K562 (cell line): ENCODE data around the gene NEK1. TPM values are rescaled to one million over a fixed set of nuclear protein-coding genes. Genes with fewer than 3 reads are reported as not detected.
A peak's percentile ranks its signal among the peaks of the same experiment; 100 is the strongest.

Experiments used
- ADNP ChIP-seq: fragments of 200-800 bp; sonication (Bioruptor generic); IDR thresholded peaks from 2 replicates; pipeline ENCODE4 v1.6.1; 2016; ENCODE audit warnings: missing genetic modification characterization, missing compliant biosample characterization
- BRD9 ChIP-seq: fragments of 450-650 bp; IDR thresholded peaks from 2 replicates; pipeline ENCODE4 v1.6.1; 2018; ENCODE audit warnings: low read depth; ENCODE audit not compliant: partially characterized antibody
- CHCHD3 ChIP-seq: fragments of 250-450 bp; sonication (Bioruptor Pico); IDR thresholded peaks from 2 replicates; pipeline ENCODE4 v2.1.2; 2022; ENCODE audit warnings: mild to moderate bottlenecking
- CREB1 ChIP-seq, 2 experiments: sonication (generic) in 1 of 2; formaldehyde crosslinking in 1 of 2; IDR thresholded peaks; 2 replicates each; pipeline versions ENCODE4 v1.6.1 to v1.8.0; 2012 to 2022; ENCODE audit warnings: inconsistent platforms in 1 of 2, mild to moderate bottlenecking in 1 of 2, missing genetic modification reagents in 1 of 2, moderate library complexity in 1 of 2
- DMBX1 ChIP-seq: fragments of 250-450 bp; sonication (Bioruptor Pico); IDR thresholded peaks from 2 replicates; pipeline ENCODE4 v1.8.0; 2022; ENCODE audit warnings: inconsistent platforms, mild to moderate bottlenecking, moderate library complexity, borderline replicate concordance
- FOXM1 ChIP-seq, 2 experiments: fragments of 450-650 bp in 1 of 2; sonication (generic) in 1 of 2; formaldehyde crosslinking in 1 of 2; IDR thresholded peaks; 2 replicates each; pipeline versions ENCODE4 v1.6.1 to v1.9.0; 2017 to 2022; ENCODE audit warnings: low read depth in 2 of 2, mild to moderate bottlenecking in 2 of 2, missing genetic modification reagents in 1 of 2, moderate library complexity in 1 of 2
- GTF2A2 ChIP-seq: IDR thresholded peaks from 2 replicates; pipeline ENCODE4 v1.6.1; 2016; ENCODE audit warnings: mild to moderate bottlenecking, missing genetic modification characterization, missing compliant biosample characterization
- HDAC1 ChIP-seq, 2 experiments: fragments of 450-650 bp; IDR thresholded peaks; 2 replicates each; pipeline ENCODE4 v1.6.1; 2016 to 2017; ENCODE audit warnings: inconsistent platforms in 1 of 2, mild to moderate bottlenecking in 1 of 2, moderate library complexity in 1 of 2
- MBD2 ChIP-seq: sonication (generic); IDR thresholded peaks from 2 replicates; pipeline ENCODE4 v1.6.1; 2016; ENCODE audit warnings: low read depth, borderline replicate concordance
- NBN ChIP-seq: fragments of 450-650 bp; IDR thresholded peaks from 2 replicates; pipeline ENCODE4 v1.6.1; 2016; ENCODE audit warnings: low read depth, mild to moderate bottlenecking
- NFRKB ChIP-seq: fragments of 450-650 bp; IDR thresholded peaks from 2 replicates; pipeline ENCODE4 v1.6.1; 2016; ENCODE audit warnings: low read depth
- PCBP1 ChIP-seq: fragments of 200-400 bp; formaldehyde crosslinking; IDR thresholded peaks from 2 replicates; pipeline ENCODE4 v1.6.1; 2018; ENCODE audit warnings: mild to moderate bottlenecking, low read depth, low read length; ENCODE audit not compliant: poor library complexity, severe bottlenecking
- RCOR1 ChIP-seq, 2 experiments: IDR thresholded peaks; 2 replicates each; pipeline ENCODE4 v1.6.1; 2012; ENCODE audit warnings: low read depth in 2 of 2, low read length in 2 of 2, borderline replicate concordance in 1 of 2, improper control_type of control experiment in 1 of 2
- TBP ChIP-seq: optimal IDR thresholded peaks from 2 replicates; pipeline ENCODE3; 2011; ENCODE audit warnings: low read depth, low read length, improper control_type of control experiment
- ZBTB11 ChIP-seq, 3 experiments: fragments of 200-800 bp in 1 of 3; fragments of 250-450 bp in 1 of 3; fragments of 450-650 bp in 1 of 3; sonication (Bioruptor Pico) in 1 of 3; sonication (Bioruptor generic) in 1 of 3; formaldehyde crosslinking in 1 of 3; IDR thresholded peaks; 2 replicates each; pipeline versions ENCODE4 v1.6.1 to v1.8.0; 2016 to 2022; ENCODE audit warnings: mild to moderate bottlenecking in 2 of 3, missing genetic modification characterization in 2 of 3, missing compliant biosample characterization in 1 of 3, moderate library complexity in 1 of 3
- ZMIZ1 ChIP-seq, 2 experiments: fragments of 150-350 bp in 1 of 2; IDR thresholded peaks; 2 replicates each; pipeline ENCODE4 v1.6.1; 2012 to 2016; ENCODE audit warnings: low read depth in 2 of 2, low read length in 2 of 2, mild to moderate bottlenecking in 1 of 2, moderate library complexity in 1 of 2
- ZNF175 ChIP-seq: fragments of 200-800 bp; sonication (Bioruptor generic); IDR thresholded peaks from 2 replicates; pipeline ENCODE4 v1.6.1; 2016; ENCODE audit warnings: low read depth, mild to moderate bottlenecking, missing genetic modification characterization, missing compliant biosample characterization
- ZNF316 ChIP-seq: fragments of 450-650 bp; IDR thresholded peaks from 2 replicates; pipeline ENCODE4 v1.6.1; 2016
- ZNF668 ChIP-seq: fragments of 250-450 bp; sonication (Bioruptor Pico); IDR thresholded peaks from 2 replicates; pipeline ENCODE4 v1.8.0; 2022; ENCODE audit warnings: mild to moderate bottlenecking, inconsistent platforms
- polyA plus RNA-seq, 8 experiments: library from polyadenylated mRNA; depleted of rRNA in 4 of 8; stranded (reverse) in 5 of 8; unstranded in 3 of 8; fragments of >200 nt; fragmentation: Nextera tagmentation in 2 of 8; fragmentation: Illumina TruSeq in 1 of 8; extraction: Ambion mirVana in 2 of 8; extraction: Trizol in 1 of 8; gene quantifications; 2 replicates each; pipeline versions ENCODE4 v1.2.1 to v1.2.3, GENCODE V29; 2011 to 2014; ENCODE audit warnings: inconsistent platforms in 1 of 8, missing spikeins in 1 of 8
- total RNA-seq, 7 experiments: library from RNA; depleted of rRNA in 6 of 7; stranded (reverse); fragments of >200 nt in 6 of 7; fragmentation: Illumina TruSeq in 2 of 7; extraction: Trizol in 2 of 7; gene quantifications; 2 replicates each; pipeline versions ENCODE4 v1.2.1 to v1.2.3, GENCODE V29; 2011 to 2021; ENCODE audit warnings: low replicate concordance in 1 of 7

Gene NEK1
- total and polyA plus RNA-seq, 9 of the 15 experiments (the other 6 are each of a cell fraction or from before 2014, with no cell fraction given), result 6.2 to 15.7 (median 10.3) TPM

GRCh38 chr4:169659716-169660670 lies 47.6 kb upstream of the NEK1 start (continued):
- TF ChIP-seq BRD9, result peak; percentile 69
- peak; percentile 55; the same call in 1 of the 2 replicates for TF ChIP-seq GTF2A2
- TF ChIP-seq ADNP (tag), result peak; percentile 59; the same call in 1 of the 2 replicates
- TF ChIP-seq NFRKB, result peak; percentile 96
- TF ChIP-seq ZNF668 (CRISPR knock-in tag), result no peak
- peak; percentile 77 for TF ChIP-seq FOXM1 (IDR thresholded peaks at IDR 0.05; ENCODE audit: low read depth)
- TF ChIP-seq FOXM1 (CRISPR knock-in tag; IDR thresholded peaks at IDR 0.05; ENCODE audit: low read depth), result no peak
- peak; percentile 30; the same call in 1 of the 2 replicates for TF ChIP-seq NBN
- TF ChIP-seq HDAC1 (IDR thresholded peaks at IDR 0.05), result peak in 1 of 2 experiments; percentile 48; a peak in 1 of 4 replicates
- TF ChIP-seq ZBTB11 (CRISPR knock-in tag; IDR thresholded peaks at IDR 0.05), result peak in 1 of 3 experiments; percentile 67; a peak in 2 of 6 replicates
- peak; percentile 91 for TF ChIP-seq CREB1 (IDR thresholded peaks at IDR 0.05)
- TF ChIP-seq CREB1 (CRISPR knock-in tag; IDR thresholded peaks at IDR 0.05), result peak; percentile 80
- TF ChIP-seq ZMIZ1 (IDR thresholded peaks at IDR 0.05; ENCODE audit: low read depth in 2 of 2, low read length in 2 of 2), result 0 out of 4 replicates have a peak, but pooled peaks of 1 of the 2 experiments have one; percentile 17
- peak; percentile 83; the same call in 1 of the 2 replicates for TF ChIP-seq ZNF175 (CRISPR knock-in tag)
- TF ChIP-seq ZNF316, result peak; percentile 91
- no peak for TF ChIP-seq DMBX1 (CRISPR knock-in tag)
- TF ChIP-seq CHCHD3, result 0 out of 2 replicates have a peak, but pooled peaks have one; percentile 30
- peak in 1 of 2 experiments; percentile 85; a peak in 3 of 4 replicates for TF ChIP-seq RCOR1 (IDR thresholded peaks at IDR 0.05; ENCODE audit: borderline replicate concordance in 1 of 2, low read depth in 2 of 2, low read length in 2 of 2)
- no peak for TF ChIP-seq PCBP1
- TF ChIP-seq TBP, result peak; percentile 97
- TF ChIP-seq MBD2, result peak; percentile 85
